IMR-90 (cell line): ENCODE results near the gene CANT1. TPM values are rescaled to one million over a fixed set of nuclear protein-coding genes. Genes with fewer than 3 reads are reported as not detected.

Experiments
- ATAC-seq: fragments of 200-7000 bp; cut with Tn5 transposase; 2 replicates; pipeline ENCODE4 v1.9.1; 2020; ENCODE audit warnings: low read depth, mild to moderate bottlenecking, moderate library complexity
- BruUV-seq: library from RNA; stranded (reverse); fragments of 400-500 nt; replicated peaks from 2 replicates; lab custom pipeline; 2021; lab: Mats Ljungman, UMichigan
- CTCF ChIA-PET: fragments of 300-600 bp; formaldehyde crosslinking; extraction: SDS; loops from one replicate; lab custom pipeline; 2021; ENCODE audit warnings: antibody characterized with exemption; lab: Yijun Ruan, JAX
- POLR2A ChIA-PET: fragments of 300-600 bp; sonication (Branson Sonifier 250); formaldehyde crosslinking; loops from one replicate; lab custom pipeline; 2022; ENCODE audit warnings: antibody characterized with exemption; ENCODE audit not compliant: unreplicated experiment; lab: Charles Lee
- DNase-seq: peaks from one replicate; pipeline ENCODE4 v3.0.0; 2013
- H2AFZ ChIP-seq: replicated peaks from 2 replicates; pipeline ENCODE3; 2013; ENCODE audit warnings: low read length, mild to moderate bottlenecking; ENCODE audit not compliant: poor library complexity
- H2AK5ac ChIP-seq: 2 replicates; pipeline ENCODE4 v1.6.1; 2013; ENCODE audit warnings: low read depth, low read length, inconsistent platforms
- H2AK9ac ChIP-seq: replicated peaks from 2 replicates; pipeline ENCODE3; 2013; ENCODE audit warnings: mild to moderate bottlenecking, low read depth, low read length, moderate library complexity; ENCODE audit not compliant: poor library complexity
- H2BK120ac ChIP-seq: 2 replicates; pipeline ENCODE4 v1.6.1; 2013; ENCODE audit warnings: low read depth, low read length, inconsistent platforms
- H2BK15ac ChIP-seq: 3 replicates; pipeline ENCODE4 v1.6.1; 2013; ENCODE audit warnings: low read depth, low read length, inconsistent platforms
- H2BK20ac ChIP-seq: 2 replicates; pipeline ENCODE4 v1.6.1; 2013; ENCODE audit warnings: low read depth, mild to moderate bottlenecking, inconsistent platforms, low read length, moderate library complexity
- H2BK5ac ChIP-seq: 2 replicates; pipeline ENCODE4 v1.6.1; 2013; ENCODE audit warnings: mild to moderate bottlenecking, low read depth, low read length, inconsistent platforms; ENCODE audit not compliant: poor library complexity, severe bottlenecking
- H3K14ac ChIP-seq: replicated peaks from 2 replicates; pipeline ENCODE4 v1.6.1; 2013; ENCODE audit warnings: low read depth, low read length, inconsistent platforms
- H3K18ac ChIP-seq: 2 replicates; pipeline ENCODE4 v1.6.1; 2013; ENCODE audit warnings: low read depth, low read length, control low read depth
- H3K23ac ChIP-seq: 2 replicates; pipeline ENCODE4 v1.6.1; 2013; ENCODE audit warnings: low read depth, low read length, inconsistent platforms
- H3K27ac ChIP-seq: 2 replicates; pipeline ENCODE4 v1.5.1; 2013; ENCODE audit warnings: mild to moderate bottlenecking, control low read depth, low read length; ENCODE audit not compliant: insufficient read depth
- H3K27me3 ChIP-seq: 2 replicates; pipeline ENCODE4 v1.6.1; 2013; ENCODE audit warnings: low read length; ENCODE audit not compliant: control insufficient read depth, insufficient read depth
- H3K36me3 ChIP-seq: 2 replicates; pipeline ENCODE4 v1.6.1; 2013; ENCODE audit warnings: low read length, mixed read lengths; ENCODE audit not compliant: control insufficient read depth, insufficient read depth
- H3K4ac ChIP-seq: 2 replicates; pipeline ENCODE4 v1.6.1; 2013; ENCODE audit warnings: low read depth, low read length, inconsistent platforms
- H3K4me1 ChIP-seq: 2 replicates; pipeline ENCODE4 v1.6.1; 2013; ENCODE audit warnings: low read length, mixed read lengths; ENCODE audit not compliant: control insufficient read depth, insufficient read depth
- H3K4me2 ChIP-seq: 2 replicates; pipeline ENCODE4 v1.6.1; 2013; ENCODE audit warnings: low read depth, mild to moderate bottlenecking, control low read depth, low read length, moderate library complexity
- H3K4me3 ChIP-seq: 2 replicates; pipeline ENCODE4 v1.5.1; 2013; ENCODE audit warnings: low read depth, mild to moderate bottlenecking, control low read depth, low read length, moderate library complexity; ENCODE audit not compliant: insufficient read depth
- H3K56ac ChIP-seq: 2 replicates; pipeline ENCODE4 v1.6.1; 2013; ENCODE audit warnings: low read length, inconsistent platforms; ENCODE audit not compliant: insufficient read depth; ENCODE audit errors: extremely low read depth
- H3K79me1 ChIP-seq, 2 experiments: 2 replicates each; pipeline ENCODE4 v1.6.1; 2013; ENCODE audit warnings: low read length in 2 of 2, inconsistent platforms in 1 of 2, low read depth in 1 of 2
- H3K9ac ChIP-seq: 2 replicates; pipeline ENCODE4 v1.6.1; 2013; ENCODE audit warnings: low read depth, low read length, control low read depth
- H3K9me1 ChIP-seq: 2 replicates; pipeline ENCODE4 v1.6.1; 2013; ENCODE audit warnings: low read length, inconsistent platforms; ENCODE audit not compliant: insufficient read depth
- H3K9me3 ChIP-seq: 2 replicates; pipeline ENCODE4 v1.6.1; 2013; ENCODE audit warnings: low read length; ENCODE audit not compliant: control insufficient read depth, insufficient read depth
- H4K20me1 ChIP-seq: 2 replicates; pipeline ENCODE4 v1.6.1; 2013; ENCODE audit warnings: low read length, inconsistent platforms; ENCODE audit not compliant: insufficient read depth
- H4K5ac ChIP-seq: 2 replicates; pipeline ENCODE4 v1.6.1; 2013; ENCODE audit warnings: mild to moderate bottlenecking, low read depth, low read length, control low read depth
- H4K8ac ChIP-seq, 2 experiments: 2 replicates each; pipeline ENCODE4 v1.6.1; 2013; ENCODE audit warnings: low read depth in 2 of 2, low read length in 2 of 2, control low read depth in 1 of 2, inconsistent platforms in 1 of 2
- H4K91ac ChIP-seq: 2 replicates; pipeline ENCODE4 v1.6.1; 2013; ENCODE audit warnings: low read depth, low read length, inconsistent platforms; ENCODE audit not compliant: insufficient read depth
- RAD21 ChIP-seq: IDR thresholded peaks from 2 replicates; pipeline ENCODE4 v1.6.1; 2012; ENCODE audit warnings: low read length, improper control_type of control experiment
- WGBS, 2 experiments: methylation state at CpG; one replicate each; pipeline versions ENCODE4 v1.1.5 to v1.1.7; 2013; ENCODE audit warnings: missing lambda C conversion rate in 2 of 2; ENCODE audit not compliant: insufficient read length in 1 of 2; ENCODE audit errors: extremely low coverage in 2 of 2; 5-methylcytosine and 5-hydroxymethylcytosine counted together
- dilution Hi-C: fragments of 300-500 bp; cut with HindIII; formaldehyde crosslinking; loops from one replicate; pipeline ENCODE4 v1.14.3; 2018; ENCODE audit warnings: low sequenced_read_pairs; ENCODE audit not compliant: unreplicated experiment
- in situ Hi-C: fragments of 300-500 bp; cut with MboI; formaldehyde crosslinking; loops from 3 replicates; pipeline ENCODE4 v1.14.3; 2019; ENCODE audit warnings: low sequenced_read_pairs, inconsistent platforms, mixed read lengths
- intact Hi-C: fragments of 100-400 bp; cut with micrococcal nuclease; formaldehyde crosslinking; loops from 2 replicates; pipeline ENCODE4 v1.10.0; 2022
- polyA plus RNA-seq, 3 experiments: library from polyadenylated mRNA; depleted of rRNA; stranded (reverse); fragments of >200 nt; gene quantifications; 2 replicates each; pipeline ENCODE4 v1.2.3, GENCODE V29; 2012; ENCODE audit warnings: low replicate concordance in 1 of 3
- total RNA-seq: library from RNA; depleted of rRNA; stranded (reverse); fragments of >200 nt; gene quantifications from 2 replicates; pipeline ENCODE4 v1.2.3, GENCODE V29; 2012

The CANT1 gene
- total and polyA plus RNA-seq, 2 of the 4 experiments (the other 2 are of a cell fraction), result 51.8 to 73.4 TPM

DNA sequence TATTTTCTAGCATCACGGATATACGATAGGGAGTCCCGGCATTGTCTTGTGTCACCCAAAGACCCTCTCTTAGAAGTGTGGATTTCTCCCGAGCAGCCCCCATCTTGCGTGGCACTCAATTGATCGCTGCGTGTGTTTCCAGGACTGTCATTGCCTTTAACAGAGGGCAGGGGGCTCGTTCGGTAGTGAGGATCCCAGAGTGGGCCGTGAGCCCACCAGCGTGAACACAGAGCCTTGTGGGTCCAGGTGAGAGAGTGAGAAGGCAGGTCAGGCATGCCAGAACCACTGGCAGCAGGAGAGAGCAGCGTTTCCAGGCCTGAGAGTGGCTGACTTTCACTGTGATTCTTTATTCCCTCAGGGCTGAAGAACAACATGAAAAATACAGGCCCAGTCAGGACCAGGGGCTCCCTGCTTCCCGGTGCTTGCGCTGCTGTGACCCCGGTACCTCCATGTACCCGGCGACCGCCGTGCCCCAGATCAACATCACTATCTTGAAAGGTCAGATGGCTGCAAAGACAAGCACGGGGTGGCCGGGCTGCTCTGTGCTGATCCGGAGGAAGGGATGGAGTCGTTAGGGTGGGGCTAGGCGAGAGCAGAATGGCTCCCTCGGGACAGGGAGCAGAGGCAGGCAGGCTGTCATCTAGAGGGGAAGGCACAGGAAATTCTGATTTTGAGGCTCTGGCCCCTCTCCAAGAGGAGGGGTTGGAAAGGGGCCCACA lies 36.8 kb upstream of the CANT1 start:
- Histone ChIP-seq H3K14ac (no peak overlapping the region), H3K4ac (no peak overlapping the region), H3K9me3 (no peaks in the 10 kb centered on the region), H4K8ac (no peak overlapping the region; a peak in 1 of 4 replicates), H4K5ac (no peak overlapping the region), H4K91ac (no peak overlapping the region), H3K18ac (no peak overlapping the region), H4K20me1 (no peaks in the 10 kb centered on the region; the same call in 1 of the 2 replicates), H2AK9ac (peak overlapping the region; percentile 51), H3K9me1 (peaks cover 14% of the 10 kb centered on the region), H3K4me1 (no peaks in the 10 kb centered on the region), H3K27me3 (no peaks in the 10 kb centered on the region; the same call in 1 of the 2 replicates), H3K9ac (no peak overlapping the region), H3K4me3 (no peak overlapping the region), H2BK120ac (no peak overlapping the region), H2BK15ac (no peak overlapping the region), H3K4me2 (no peak overlapping the region), H2AFZ (peak overlapping the region; percentile 68), H2BK5ac (no peak overlapping the region), H3K79me1 (0 out of 4 replicates have a peak, but pooled peaks cover 0 to 5% of the 10 kb centered on the region in 2 experiments), H3K36me3 (peaks cover 8% of the 10 kb centered on the region; the same call in 1 of the 2 replicates), H3K23ac (no peak overlapping the region), H2BK20ac (no peak overlapping the region), H2AK5ac (no peak overlapping the region), H3K27ac (no peak overlapping the region), H3K56ac (no peak overlapping the region)
- ATAC-seq, result no peak
- 48% methylated on average over 12 of the region's 25 CpGs; no CpG with 5 or more reads in 1 of the 2 experiments for WGBS, 2 experiments
- dilution Hi-C loops (no loop called here), intact Hi-C loops (loop anchor here (1.0 to 5.0 kb wide), 2 partner anchors 36 to 346 kb away; no protein-coding TSS in a partner anchor), in situ Hi-C loops (no loop called here)
- CTCF ChIA-PET, result interaction anchor here (0.6 to 3.1 kb wide), 11 partner anchors 10 to 662 kb away, joined by 3 to 19 read pairs (median 4); no protein-coding TSS in a partner anchor
- TF ChIP-seq RAD21, result no peak
- POLR2A ChIA-PET, result no interaction called here
- no peak for DNase-seq
- BruUV-seq, result no TSS peak
